SK-N-SH (cell line): ENCODE data around the gene CLIP3.

Source experiments
- CHD2 ChIP-seq: fragments of 150-350 bp; IDR thresholded peaks from 2 replicates; pipeline ENCODE4 v1.6.1; 2018; ENCODE audit warnings: low read length; ENCODE audit not compliant: partially characterized antibody
- ELF1 ChIP-seq: IDR thresholded peaks from 2 replicates; pipeline ENCODE4 v1.4.0; 2012
- EP300 ChIP-seq, 2 experiments: IDR thresholded peaks; 2 replicates each; pipeline versions ENCODE4 v1.4.0 to v1.6.1; 2012; ENCODE audit warnings: borderline replicate concordance in 1 of 2, low read depth in 1 of 2, low read length in 1 of 2
- EZH2phosphoT487 ChIP-seq: fragments of 200-600 bp; sonication (generic); IDR thresholded peaks from 2 replicates; pipeline ENCODE4 v1.6.1; 2017; ENCODE audit warnings: low read depth, mixed run types, mild to moderate bottlenecking, antibody characterized with exemption, moderate library complexity, borderline replicate concordance
- JUND ChIP-seq: IDR thresholded peaks from 2 replicates; pipeline ENCODE4 v1.4.0; 2012
- NRF1 ChIP-seq: IDR thresholded peaks from 2 replicates; pipeline ENCODE4 v1.6.1; 2012; ENCODE audit warnings: low read depth, mild to moderate bottlenecking, low read length
- RAD21 ChIP-seq: IDR thresholded peaks from 2 replicates; pipeline ENCODE4 v1.6.1; 2012; ENCODE audit warnings: mild to moderate bottlenecking, low read length
- RXRA ChIP-seq: IDR thresholded peaks from 2 replicates; pipeline ENCODE4 v1.4.0; 2012; ENCODE audit warnings: low read depth, mild to moderate bottlenecking, borderline replicate concordance
- SMC3 ChIP-seq: IDR thresholded peaks from 2 replicates; pipeline ENCODE4 v1.6.1; 2012; ENCODE audit warnings: low read depth, low read length, improper control_type of control experiment
- YY1 ChIP-seq: IDR thresholded peaks from 2 replicates; pipeline ENCODE4 v1.4.0; 2012; ENCODE audit warnings: low read depth, mild to moderate bottlenecking
- TF ChIP-seq, protein P1 (sequence below): fragments of 200-600 bp; sonication (generic); IDR thresholded peaks from 2 replicates; pipeline ENCODE4 v1.6.1; 2017; ENCODE audit warnings: antibody characterized with exemption, mild to moderate bottlenecking, moderate library complexity
- TF ChIP-seq, protein P2 (sequence below): IDR thresholded peaks from 2 replicates; pipeline ENCODE4 v1.4.0; 2012; ENCODE audit warnings: low read depth
- TF ChIP-seq, protein P3 (sequence below): fragments of 150-350 bp; IDR thresholded peaks from 2 replicates; pipeline ENCODE4 v1.6.1; 2016; ENCODE audit warnings: mild to moderate bottlenecking, low read depth, low read length
- TF ChIP-seq, protein P4 (sequence below): IDR thresholded peaks from 2 replicates; pipeline ENCODE4 v1.6.1; 2012; ENCODE audit warnings: mild to moderate bottlenecking, low read depth, low read length, moderate library complexity

DNA sequence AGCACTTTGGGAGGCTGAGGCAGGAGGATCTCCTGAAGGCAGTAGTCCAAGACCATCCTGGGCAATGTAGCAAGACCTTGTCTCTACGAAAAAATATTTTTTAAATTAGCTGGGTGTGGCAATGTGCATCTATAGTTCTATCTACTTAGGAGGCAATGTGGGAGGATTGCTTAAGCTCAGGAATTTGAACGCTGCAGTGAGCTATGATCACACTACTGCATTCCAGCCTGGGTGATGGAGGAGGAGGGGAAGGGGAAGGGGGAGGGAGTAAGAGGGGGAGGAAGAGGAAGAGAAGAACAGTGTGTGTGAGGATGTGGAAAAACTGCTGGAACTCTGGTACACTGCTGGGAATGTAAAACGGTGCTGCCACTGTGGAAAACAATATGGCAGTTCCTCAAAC is 9.2 kb upstream of the CLIP3 start:
- TF ChIP-seq JUND = no peak
- TF ChIP-seq, protein P1, sequence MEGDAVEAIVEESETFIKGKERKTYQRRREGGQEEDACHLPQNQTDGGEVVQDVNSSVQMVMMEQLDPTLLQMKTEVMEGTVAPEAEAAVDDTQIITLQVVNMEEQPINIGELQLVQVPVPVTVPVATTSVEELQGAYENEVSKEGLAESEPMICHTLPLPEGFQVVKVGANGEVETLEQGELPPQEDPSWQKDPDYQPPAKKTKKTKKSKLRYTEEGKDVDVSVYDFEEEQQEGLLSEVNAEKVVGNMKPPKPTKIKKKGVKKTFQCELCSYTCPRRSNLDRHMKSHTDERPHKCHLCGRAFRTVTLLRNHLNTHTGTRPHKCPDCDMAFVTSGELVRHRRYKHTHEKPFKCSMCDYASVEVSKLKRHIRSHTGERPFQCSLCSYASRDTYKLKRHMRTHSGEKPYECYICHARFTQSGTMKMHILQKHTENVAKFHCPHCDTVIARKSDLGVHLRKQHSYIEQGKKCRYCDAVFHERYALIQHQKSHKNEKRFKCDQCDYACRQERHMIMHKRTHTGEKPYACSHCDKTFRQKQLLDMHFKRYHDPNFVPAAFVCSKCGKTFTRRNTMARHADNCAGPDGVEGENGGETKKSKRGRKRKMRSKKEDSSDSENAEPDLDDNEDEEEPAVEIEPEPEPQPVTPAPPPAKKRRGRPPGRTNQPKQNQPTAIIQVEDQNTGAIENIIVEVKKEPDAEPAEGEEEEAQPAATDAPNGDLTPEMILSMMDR = no peak
- TF ChIP-seq SMC3 = no peak
- TF ChIP-seq RXRA = no peak
- TF ChIP-seq NRF1 = no peak
- no peak for TF ChIP-seq YY1
- TF ChIP-seq EZH2phosphoT487 = no peak
- TF ChIP-seq RAD21 = no peak
- TF ChIP-seq EP300 (IDR thresholded peaks at IDR 0.05; ENCODE audit: borderline replicate concordance in 1 of 2, low read depth in 1 of 2, low read length in 1 of 2) = no peak
- TF ChIP-seq, protein P2, sequence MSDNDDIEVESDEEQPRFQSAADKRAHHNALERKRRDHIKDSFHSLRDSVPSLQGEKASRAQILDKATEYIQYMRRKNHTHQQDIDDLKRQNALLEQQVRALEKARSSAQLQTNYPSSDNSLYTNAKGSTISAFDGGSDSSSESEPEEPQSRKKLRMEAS = no peak
- no peak for TF ChIP-seq ELF1
- TF ChIP-seq, protein P3, sequence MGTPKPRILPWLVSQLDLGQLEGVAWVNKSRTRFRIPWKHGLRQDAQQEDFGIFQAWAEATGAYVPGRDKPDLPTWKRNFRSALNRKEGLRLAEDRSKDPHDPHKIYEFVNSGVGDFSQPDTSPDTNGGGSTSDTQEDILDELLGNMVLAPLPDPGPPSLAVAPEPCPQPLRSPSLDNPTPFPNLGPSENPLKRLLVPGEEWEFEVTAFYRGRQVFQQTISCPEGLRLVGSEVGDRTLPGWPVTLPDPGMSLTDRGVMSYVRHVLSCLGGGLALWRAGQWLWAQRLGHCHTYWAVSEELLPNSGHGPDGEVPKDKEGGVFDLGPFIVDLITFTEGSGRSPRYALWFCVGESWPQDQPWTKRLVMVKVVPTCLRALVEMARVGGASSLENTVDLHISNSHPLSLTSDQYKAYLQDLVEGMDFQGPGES = no peak
- TF ChIP-seq CHD2 = no peak
- TF ChIP-seq, protein P4, sequence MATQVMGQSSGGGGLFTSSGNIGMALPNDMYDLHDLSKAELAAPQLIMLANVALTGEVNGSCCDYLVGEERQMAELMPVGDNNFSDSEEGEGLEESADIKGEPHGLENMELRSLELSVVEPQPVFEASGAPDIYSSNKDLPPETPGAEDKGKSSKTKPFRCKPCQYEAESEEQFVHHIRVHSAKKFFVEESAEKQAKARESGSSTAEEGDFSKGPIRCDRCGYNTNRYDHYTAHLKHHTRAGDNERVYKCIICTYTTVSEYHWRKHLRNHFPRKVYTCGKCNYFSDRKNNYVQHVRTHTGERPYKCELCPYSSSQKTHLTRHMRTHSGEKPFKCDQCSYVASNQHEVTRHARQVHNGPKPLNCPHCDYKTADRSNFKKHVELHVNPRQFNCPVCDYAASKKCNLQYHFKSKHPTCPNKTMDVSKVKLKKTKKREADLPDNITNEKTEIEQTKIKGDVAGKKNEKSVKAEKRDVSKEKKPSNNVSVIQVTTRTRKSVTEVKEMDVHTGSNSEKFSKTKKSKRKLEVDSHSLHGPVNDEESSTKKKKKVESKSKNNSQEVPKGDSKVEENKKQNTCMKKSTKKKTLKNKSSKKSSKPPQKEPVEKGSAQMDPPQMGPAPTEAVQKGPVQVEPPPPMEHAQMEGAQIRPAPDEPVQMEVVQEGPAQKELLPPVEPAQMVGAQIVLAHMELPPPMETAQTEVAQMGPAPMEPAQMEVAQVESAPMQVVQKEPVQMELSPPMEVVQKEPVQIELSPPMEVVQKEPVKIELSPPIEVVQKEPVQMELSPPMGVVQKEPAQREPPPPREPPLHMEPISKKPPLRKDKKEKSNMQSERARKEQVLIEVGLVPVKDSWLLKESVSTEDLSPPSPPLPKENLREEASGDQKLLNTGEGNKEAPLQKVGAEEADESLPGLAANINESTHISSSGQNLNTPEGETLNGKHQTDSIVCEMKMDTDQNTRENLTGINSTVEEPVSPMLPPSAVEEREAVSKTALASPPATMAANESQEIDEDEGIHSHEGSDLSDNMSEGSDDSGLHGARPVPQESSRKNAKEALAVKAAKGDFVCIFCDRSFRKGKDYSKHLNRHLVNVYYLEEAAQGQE = no peak
